ENCODE measurements around the gene TIMP3. TPM values are rescaled to one million over a fixed set of nuclear protein-coding genes. Genes with fewer than 3 reads are reported as not detected.

TIMP3 gene
- total and polyA plus RNA-seq, 2 donors (not counting 3 experiments of a cell fraction or from before 2014, with no cell fraction given), result 0.22 to 2.0 TPM

DNA sequence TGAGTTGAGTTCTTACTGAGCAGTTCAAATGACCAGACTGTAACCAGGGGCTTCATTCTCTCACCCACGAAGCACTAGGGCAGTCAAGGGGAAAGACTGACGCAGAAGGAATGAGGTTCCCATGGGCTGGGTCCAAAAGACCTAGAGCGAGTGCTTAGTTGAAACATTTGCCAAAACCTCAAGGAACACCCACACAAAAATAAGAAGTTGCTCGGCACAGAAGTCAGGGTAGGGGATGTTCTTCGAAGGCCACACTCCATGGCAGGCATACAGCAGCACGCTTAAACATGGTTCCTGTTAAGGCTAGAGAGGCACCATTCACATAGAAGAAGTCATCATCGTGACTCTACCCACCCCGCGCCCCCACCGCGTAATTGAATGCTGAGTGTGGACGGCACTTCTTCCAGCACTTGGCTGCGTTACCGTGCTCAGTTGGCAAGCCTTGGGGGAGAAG, 52.9 kb downstream of the TIMP3 start:
- H3K36me3 ChIP-seq (ENCODE audit: control insufficient read depth in 2 of 2, extremely low read depth in 1 of 2, insufficient read depth in 2 of 2, low read length in 2 of 2), result no peaks in the 10 kb centered on the region
- BruUV-seq (replicated peaks), result no TSS peak
- no peak for FAIRE-seq

More for the DNA sequence above, 52.9 kb downstream of the TIMP3 start:
- CTCF ChIA-PET, result no interaction called here
- Histone ChIP-seq H3K27ac (ENCODE audit: insufficient read depth, low read depth, low read length) (no peak overlapping the region), H3K4me1 (ENCODE audit: control insufficient read depth, extremely low read depth, insufficient read depth, low read length) (no peaks in the 10 kb centered on the region), H3K79me2 (ENCODE audit: control insufficient read depth, insufficient read depth, low read length) (no peaks in the 10 kb centered on the region), H3K4me2 (ENCODE audit: insufficient read depth, low read length) (no peak overlapping the region), H3K27me3 (ENCODE audit: control insufficient read depth in 2 of 2, insufficient read depth in 2 of 2, low read length in 2 of 2) (no peaks in the 10 kb centered on the region), H4K20me1 (replicated peaks; ENCODE audit: control insufficient read depth, extremely low read depth, insufficient read depth, low read length) (no peaks in the 10 kb centered on the region), H3K4me3 (replicated peaks in 1 of 3; ENCODE audit: insufficient read depth in 1 of 3, low read depth in 1 of 3, low read length in 3 of 3) (no peak overlapping the region), H3K9me1 (replicated peaks; ENCODE audit: control insufficient read depth, extremely low read depth, insufficient read depth, low read length) (no peaks in the 10 kb centered on the region), H3K9ac (replicated peaks; ENCODE audit: extremely low read depth, insufficient read depth, low read length) (no peak overlapping the region), H3K9me3 (replicated peaks; ENCODE audit: control insufficient read depth, insufficient read depth, low read length) (peaks cover 2% of the 10 kb centered on the region), H2AFZ (ENCODE audit: low read depth, low read length) (no peak overlapping the region)
- dilution Hi-C loops (cut with MboI; ENCODE audit: extremely low pct_ligation_motif_present, low sequenced_read_pairs), result no loop called here
- no peak for DNase-seq (ENCODE audit: low read depth, low spot score)
- intact Hi-C loops (cut with micrococcal nuclease), result no loop called here
- POLR2A ChIA-PET, result no interaction called here
- TF ChIP-seq GATA2 (IDR thresholded peaks at IDR 0.05; ENCODE audit: insufficient read depth, insufficient read length, low read depth, low read length), result no peak
- TF ChIP-seq POLR2AphosphoS5 (IDR thresholded peaks at IDR 0.05; ENCODE audit: insufficient read depth, low read depth, low read length), result no peak
- TF ChIP-seq JUN (IDR thresholded peaks at IDR 0.05; ENCODE audit: borderline replicate concordance, insufficient read depth, insufficient read length, low read depth), result no peak
- no peak for TF ChIP-seq POLR2A (IDR thresholded peaks at IDR 0.05; ENCODE audit: low read depth, low read length)
- TF ChIP-seq, protein P1, sequence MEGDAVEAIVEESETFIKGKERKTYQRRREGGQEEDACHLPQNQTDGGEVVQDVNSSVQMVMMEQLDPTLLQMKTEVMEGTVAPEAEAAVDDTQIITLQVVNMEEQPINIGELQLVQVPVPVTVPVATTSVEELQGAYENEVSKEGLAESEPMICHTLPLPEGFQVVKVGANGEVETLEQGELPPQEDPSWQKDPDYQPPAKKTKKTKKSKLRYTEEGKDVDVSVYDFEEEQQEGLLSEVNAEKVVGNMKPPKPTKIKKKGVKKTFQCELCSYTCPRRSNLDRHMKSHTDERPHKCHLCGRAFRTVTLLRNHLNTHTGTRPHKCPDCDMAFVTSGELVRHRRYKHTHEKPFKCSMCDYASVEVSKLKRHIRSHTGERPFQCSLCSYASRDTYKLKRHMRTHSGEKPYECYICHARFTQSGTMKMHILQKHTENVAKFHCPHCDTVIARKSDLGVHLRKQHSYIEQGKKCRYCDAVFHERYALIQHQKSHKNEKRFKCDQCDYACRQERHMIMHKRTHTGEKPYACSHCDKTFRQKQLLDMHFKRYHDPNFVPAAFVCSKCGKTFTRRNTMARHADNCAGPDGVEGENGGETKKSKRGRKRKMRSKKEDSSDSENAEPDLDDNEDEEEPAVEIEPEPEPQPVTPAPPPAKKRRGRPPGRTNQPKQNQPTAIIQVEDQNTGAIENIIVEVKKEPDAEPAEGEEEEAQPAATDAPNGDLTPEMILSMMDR (IDR thresholded peaks at IDR 0.05; ENCODE audit: extremely low read depth in 1 of 2, insufficient read depth in 1 of 2, low read depth in 1 of 2, low read length in 2 of 2), result no peak
- TF ChIP-seq, protein P2, sequence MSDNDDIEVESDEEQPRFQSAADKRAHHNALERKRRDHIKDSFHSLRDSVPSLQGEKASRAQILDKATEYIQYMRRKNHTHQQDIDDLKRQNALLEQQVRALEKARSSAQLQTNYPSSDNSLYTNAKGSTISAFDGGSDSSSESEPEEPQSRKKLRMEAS (IDR thresholded peaks at IDR 0.05; ENCODE audit: insufficient read depth, insufficient read length), result no peak
- no peak for TF ChIP-seq EZH2 (IDR thresholded peaks at IDR 0.05; ENCODE audit: borderline replicate concordance, low read depth, low read length, severe bottlenecking)
- TF ChIP-seq FOS (IDR thresholded peaks at IDR 0.05; ENCODE audit: borderline replicate concordance, insufficient read depth, low read length), result no peak
- no peak for TF ChIP-seq MYC (IDR thresholded peaks at IDR 0.05; ENCODE audit: low read depth, low read length)
